Thymus (tissue), 11 donors: ENCODE results near the gene KLHDC1. TPM values are rescaled to one million over a fixed set of nuclear protein-coding genes. Genes with fewer than 3 reads are reported as not detected.
A peak's percentile ranks its signal among the peaks of the same experiment; 100 is the strongest.

Source experiments
- DNase-seq, 9 donors: peaks; one replicate each; pipeline ENCODE4 v3.0.0-alpha.2; 2013; ENCODE audit warnings: low spot score in 9 of 9, low read depth in 6 of 9, missing footprints in 1 of 9
- H3K27ac ChIP-seq, 2 donors: one replicate each; pipeline ENCODE4 v1.5.1; 2013; ENCODE audit warnings: control low read depth in 1 of 2, low read depth in 1 of 2, low read length in 1 of 2, mild to moderate bottlenecking in 1 of 2, moderate library complexity in 1 of 2
- H3K27me3 ChIP-seq, 2 donors: one replicate each; pipeline ENCODE4 v1.5.1; 2013; ENCODE audit warnings: low read length in 1 of 2; ENCODE audit not compliant: control insufficient read depth in 2 of 2, insufficient read depth in 1 of 2
- H3K36me3 ChIP-seq, 2 donors: one replicate each; pipeline ENCODE4 v1.5.1; 2013; ENCODE audit warnings: low read length in 1 of 2, mild to moderate bottlenecking in 1 of 2, moderate library complexity in 1 of 2; ENCODE audit not compliant: control insufficient read depth in 2 of 2, insufficient read depth in 2 of 2
- H3K4me1 ChIP-seq, 2 donors: one replicate each; pipeline ENCODE4 v1.5.1; 2013; ENCODE audit warnings: low read length in 2 of 2; ENCODE audit not compliant: control insufficient read depth in 2 of 2, insufficient read depth in 2 of 2
- H3K4me3 ChIP-seq, 2 donors: one replicate each; pipeline ENCODE4 v1.5.1; 2013; ENCODE audit warnings: low read length in 2 of 2, control low read depth in 1 of 2, mild to moderate bottlenecking in 1 of 2
- H3K9me3 ChIP-seq, 2 donors: one replicate each; pipeline ENCODE4 v1.5.1; 2013; ENCODE audit warnings: low read length in 1 of 2, mild to moderate bottlenecking in 1 of 2; ENCODE audit not compliant: control insufficient read depth in 2 of 2, insufficient read depth in 1 of 2
- WGBS: extraction: QIAGEN DNeasy Blood & Tissue Kit; methylation state at CpG from one replicate; pipeline ENCODE4 v1.1.7; 2013; 5-methylcytosine and 5-hydroxymethylcytosine counted together
- polyA plus RNA-seq: library from polyadenylated mRNA; stranded (reverse); fragments of 200-250 nt; gene quantifications from one replicate; pipeline ENCODE4 v1.2.3, GENCODE V29; 2013
- total RNA-seq: library from RNA; stranded (reverse); fragments of 120-200 nt; gene quantifications from one replicate; pipeline ENCODE4 v1.2.4, GENCODE V29; 2013
- donor health status: healthy.

KLHDC1 gene
- total and polyA plus RNA-seq, 2 donors = 3.9 to 7.6 TPM

DNA sequence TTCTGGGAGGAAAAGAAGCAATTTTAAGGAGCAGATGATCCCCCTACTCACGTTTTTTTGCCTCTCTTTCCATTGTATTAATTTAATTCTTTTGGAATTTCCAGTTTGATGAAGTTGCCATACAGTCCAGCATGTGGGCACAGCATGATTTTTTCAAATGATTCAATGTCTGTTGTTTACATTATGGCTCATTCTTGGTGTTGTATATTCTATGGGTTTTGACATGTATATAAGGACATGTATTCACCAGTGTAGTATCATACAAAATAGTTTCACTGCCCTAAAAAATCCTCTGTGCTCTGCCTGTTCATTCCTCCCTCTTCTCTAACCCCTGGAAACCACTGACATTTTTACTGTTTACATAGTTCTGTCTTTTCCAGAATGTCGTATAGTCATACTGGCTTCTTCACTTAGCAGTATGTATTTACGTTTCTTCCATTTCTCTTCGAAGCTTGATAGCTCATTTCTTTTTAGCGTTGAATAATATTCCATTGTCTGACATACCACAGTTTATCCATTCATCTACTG is 61.7 kb downstream of the KLHDC1 start:
- H3K9me3 ChIP-seq = no peaks in the 10 kb centered on the region
- WGBS = 99% methylated on average over 5 of the region's 5 CpGs
- no peaks in the 10 kb centered on the region for H3K36me3 ChIP-seq
- H3K4me3 ChIP-seq = no peak overlapping the region
- H3K27ac ChIP-seq = no peak overlapping the region
- no peaks in the 10 kb centered on the region for H3K27me3 ChIP-seq
- no peaks in the 10 kb centered on the region for H3K4me1 ChIP-seq
- DNase-seq = no peak

DNA sequence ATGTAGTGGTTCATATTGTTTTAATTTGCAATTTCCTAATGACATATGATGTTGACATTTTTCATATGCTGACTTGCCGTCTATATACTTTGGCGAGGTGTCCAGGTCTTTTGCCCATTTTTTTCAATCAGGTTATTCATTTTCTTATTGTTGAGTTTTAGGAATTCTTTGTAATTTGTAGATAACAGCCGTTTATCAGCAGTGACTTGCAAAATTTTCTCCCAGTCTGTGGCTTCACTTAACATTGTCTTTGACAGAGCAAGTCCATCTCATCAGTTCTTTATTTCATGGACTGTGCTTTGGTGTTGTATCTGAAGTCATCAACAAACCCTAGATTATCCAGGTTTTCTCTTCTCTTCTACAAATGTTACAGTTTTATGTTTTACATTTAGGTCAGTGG is 62.5 kb downstream of the KLHDC1 start:
- no peaks in the 10 kb centered on the region for H3K36me3 ChIP-seq
- no peaks in the 10 kb centered on the region for H3K9me3 ChIP-seq
- no peaks in the 10 kb centered on the region for H3K27me3 ChIP-seq
- no peaks in the 10 kb centered on the region for H3K4me1 ChIP-seq
- H3K4me3 ChIP-seq = no peak overlapping the region
- H3K27ac ChIP-seq = no peak overlapping the region
- no peak for DNase-seq
- 91% methylated on average over 3 of the region's 3 CpGs for WGBS

DNA sequence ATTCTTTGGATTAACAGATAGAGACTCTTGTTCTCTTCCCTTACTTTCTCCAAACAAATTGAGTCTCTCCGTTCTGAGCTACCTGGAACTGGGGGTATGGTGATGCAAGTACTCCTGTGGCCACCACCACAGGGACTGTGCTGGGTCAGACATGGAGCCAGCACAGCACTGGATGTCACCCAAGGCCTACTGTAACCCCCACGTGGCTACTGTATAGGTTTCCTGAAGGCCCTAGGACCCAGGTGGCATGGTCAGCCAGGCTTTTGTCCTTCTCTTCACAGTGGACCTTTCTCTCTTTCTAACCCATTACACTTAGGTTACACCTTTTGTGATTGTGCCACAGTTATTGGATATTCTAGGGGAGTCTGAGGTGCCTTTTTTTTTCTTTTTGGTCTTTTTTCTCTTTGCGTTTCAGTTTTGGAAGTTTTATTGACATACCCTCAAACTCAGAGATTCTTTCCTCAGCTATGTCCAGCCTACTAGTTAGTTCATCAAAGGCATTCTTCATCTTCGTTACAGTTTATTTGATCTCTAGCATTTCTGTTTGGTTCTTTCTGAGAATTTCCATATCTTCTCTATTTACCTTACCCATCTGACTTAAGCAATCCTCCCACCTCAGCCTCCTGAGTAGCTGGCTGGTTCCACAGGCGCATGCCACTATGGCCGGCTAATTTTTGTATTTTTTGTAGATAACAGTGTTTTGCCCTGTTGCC is 69.1 kb downstream of the KLHDC1 start:
- Histone ChIP-seq H3K27ac (no peak overlapping the region), H3K4me3 (no peak overlapping the region), H3K27me3 (no peaks in the 10 kb centered on the region), H3K9me3 (no peaks in the 10 kb centered on the region), H3K36me3 (no peaks in the 10 kb centered on the region), H3K4me1 (peaks cover 0 to 4% of the 10 kb centered on the region in 2 donors)
- DNase-seq = no peak
- 93% methylated on average over 6 of the region's 6 CpGs for WGBS

DNA sequence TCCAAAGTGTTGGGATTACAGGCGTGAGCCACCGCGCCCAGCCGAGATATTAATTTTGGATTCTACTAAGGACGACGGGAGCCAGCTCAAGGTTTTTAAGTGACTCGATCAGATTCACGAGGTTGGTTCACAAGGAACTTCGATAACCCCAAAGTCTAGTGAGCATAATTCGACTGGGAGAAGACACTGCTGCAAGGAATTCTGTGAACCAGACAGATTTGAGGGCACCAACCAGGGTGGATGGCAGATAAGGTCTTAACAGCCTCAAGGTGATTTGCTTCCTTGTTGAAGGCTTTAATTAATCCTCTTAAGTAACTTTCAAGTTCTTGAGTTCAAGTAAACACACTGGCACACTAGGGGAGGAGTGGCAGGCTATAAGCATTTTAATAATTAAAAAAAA is 73.9 kb downstream of the KLHDC1 start:
- 96% methylated on average over 10 of the region's 10 CpGs for WGBS
- H3K27ac ChIP-seq = peak overlapping the region; percentile 46 to 100
- H3K36me3 ChIP-seq = peaks cover 0 to 3% of the 10 kb centered on the region in 2 donors
- peak overlapping the region; percentile 78 to 99 for H3K4me3 ChIP-seq
- no peaks in the 10 kb centered on the region for H3K9me3 ChIP-seq
- peak in 5 of 9 donors; percentile 2 to 35 (median 6) for DNase-seq
- no peaks in the 10 kb centered on the region for H3K27me3 ChIP-seq
- H3K4me1 ChIP-seq = peaks cover 13 to 20% of the 10 kb centered on the region in 2 donors

DNA sequence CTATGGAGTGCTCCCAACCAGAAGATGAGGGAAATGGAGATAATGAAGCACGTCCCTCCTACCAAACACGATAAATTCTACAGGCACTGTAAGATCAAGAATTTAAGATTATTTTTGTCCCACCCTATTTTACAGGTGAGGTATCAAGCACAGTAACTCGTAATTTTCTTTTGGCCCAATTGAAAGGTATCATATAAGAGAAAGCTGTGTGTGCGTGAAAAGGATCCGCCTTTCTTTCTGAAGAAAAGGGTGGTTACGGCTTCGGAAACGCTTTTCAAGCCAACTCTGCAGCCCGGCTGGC is 74.3 kb downstream of the KLHDC1 start:
- H3K4me3 ChIP-seq = peak overlapping the region; percentile 78 to 99
- peak in 1 of 9 donors; percentile 8 for DNase-seq
- peaks cover 13 to 20% of the 10 kb centered on the region in 2 donors for H3K4me1 ChIP-seq
- no peaks in the 10 kb centered on the region for H3K9me3 ChIP-seq
- H3K36me3 ChIP-seq = peaks cover 0 to 4% of the 10 kb centered on the region in 2 donors
- no peaks in the 10 kb centered on the region for H3K27me3 ChIP-seq
- WGBS = under 1% methylated on average over 9 of the region's 9 CpGs
- H3K27ac ChIP-seq = peak overlapping the region; percentile 100

DNA sequence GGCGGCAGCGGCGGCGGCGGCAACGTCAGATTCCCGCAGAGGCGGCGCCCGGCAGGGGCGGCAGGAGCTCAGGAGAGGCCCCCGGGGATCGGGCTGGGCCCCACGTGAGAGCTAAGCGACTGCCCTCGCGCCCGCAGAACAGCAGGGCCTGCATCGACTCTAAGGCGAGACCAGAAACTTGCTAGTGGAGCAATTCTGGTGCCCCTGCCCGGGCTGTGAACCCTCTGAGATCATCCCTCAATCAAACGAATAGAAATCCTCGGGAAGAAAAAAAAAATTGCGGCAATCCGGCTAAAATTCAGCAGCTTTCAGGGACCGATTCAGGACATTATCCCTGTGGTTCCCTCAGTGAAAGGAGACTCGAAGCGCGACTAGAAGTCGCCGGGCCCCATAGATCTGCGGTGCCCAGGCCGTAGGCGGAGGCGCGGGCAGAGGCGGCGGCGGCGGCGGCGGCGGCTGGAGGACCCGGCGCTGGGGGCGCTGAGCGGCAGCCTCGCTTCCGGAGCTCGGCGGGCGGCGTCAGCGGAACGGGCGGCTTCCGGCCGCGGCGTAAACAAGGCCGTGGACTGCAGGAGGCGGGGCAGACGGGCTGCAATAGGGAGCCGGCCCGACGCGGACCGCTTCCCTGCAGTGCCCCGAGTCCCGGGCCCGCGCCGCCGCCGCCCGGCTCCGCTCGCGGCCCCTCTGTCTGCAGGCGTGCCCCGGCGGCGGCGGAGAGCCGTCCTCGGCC is 74.8 kb downstream of the KLHDC1 start, which contains the start of gene KLHDC2:
TSS of gene KLHDC2 (plus strand) at position 583 of the 730 bp plus-strand sequence. CDS start 316 bp downstream, outside the sequence.
- Histone ChIP-seq H3K4me3 (peak within 1 kb of the TSS; percentile 94 to 99), H3K36me3 (peaks cover 3 to 7% of the 10 kb centered on the region in 2 donors), H3K4me1 (peaks cover 13 to 20% of the 10 kb centered on the region in 2 donors), H3K9me3 (no peaks in the 10 kb centered on the region), H3K27me3 (no peaks in the 10 kb centered on the region), H3K27ac (peak within 1 kb of the TSS; percentile 100)
- DNase-seq = peak; percentile 61 to 92 (median 79)
- WGBS = under 1% methylated on average over 86 of the region's 86 CpGs

DNA sequence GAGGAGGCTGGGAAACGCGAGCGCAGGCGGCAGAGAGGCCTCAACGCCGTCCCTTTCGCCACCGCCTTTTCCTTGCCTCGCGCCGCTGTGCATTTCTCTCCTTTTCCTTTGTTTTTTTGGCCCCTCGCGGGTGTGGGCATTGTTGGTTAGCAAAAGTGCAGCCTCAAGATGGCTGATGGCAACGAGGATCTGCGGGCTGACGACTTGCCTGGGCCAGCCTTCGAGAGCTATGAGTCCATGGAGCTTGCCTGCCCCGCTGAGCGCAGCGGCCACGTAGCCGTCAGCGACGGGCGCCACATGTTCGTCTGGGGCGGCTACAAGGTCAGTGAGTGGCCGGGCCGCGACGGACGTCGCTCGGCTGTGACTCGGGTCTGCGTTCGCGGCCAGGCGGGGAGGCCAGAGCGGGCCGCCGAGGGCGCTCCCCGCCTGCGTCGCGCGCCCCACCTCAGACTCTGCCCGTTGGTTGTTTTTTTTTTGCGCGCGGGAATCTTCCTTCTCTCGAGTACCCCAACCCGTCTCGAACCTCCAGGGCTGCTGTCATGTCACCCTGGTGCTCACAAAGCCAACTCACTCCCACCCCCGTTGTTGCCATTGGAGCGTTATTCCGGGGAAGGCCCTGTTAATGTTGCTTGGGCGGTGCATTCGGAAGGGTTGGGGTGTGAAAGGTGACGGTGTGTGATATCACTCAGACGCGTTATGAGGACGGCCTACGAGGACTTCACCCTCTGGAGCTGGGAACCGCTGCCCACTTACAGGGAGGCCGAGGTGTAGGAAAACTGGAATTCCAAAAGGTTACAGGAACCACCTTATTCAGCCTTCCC is 75.6 kb downstream of the KLHDC1 start:
- Histone ChIP-seq H3K27ac (peak overlapping the region; percentile 94 to 98), H3K4me3 (peak overlapping the region; percentile 94 to 99), H3K9me3 (no peaks in the 10 kb centered on the region), H3K4me1 (peaks cover 13 to 20% of the 10 kb centered on the region in 2 donors), H3K27me3 (no peaks in the 10 kb centered on the region), H3K36me3 (peaks cover 3 to 7% of the 10 kb centered on the region in 2 donors)
- DNase-seq = peak; percentile 32 to 74 (median 45)
- WGBS = under 1% methylated on average over 67 of the region's 67 CpGs

DNA sequence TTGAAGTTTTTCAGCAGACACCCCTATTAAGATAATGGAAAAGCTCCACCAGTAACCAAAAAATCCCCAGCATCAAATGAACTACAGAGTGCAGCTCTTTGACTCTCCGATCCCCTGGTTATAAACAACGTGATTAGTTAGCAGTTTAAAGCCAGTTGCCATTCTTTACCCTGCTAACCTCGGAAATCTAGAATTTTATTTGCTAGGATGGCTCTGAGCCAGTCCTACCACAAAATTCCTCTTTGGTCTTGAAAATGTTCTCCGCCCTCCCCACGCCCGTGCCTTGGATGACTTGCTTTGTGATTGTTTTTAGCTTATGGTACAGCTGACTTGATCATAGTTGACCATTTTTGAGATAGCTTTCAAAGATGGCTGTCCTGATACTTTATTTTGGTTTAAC is 76.3 kb downstream of the KLHDC1 start:
- H3K36me3 ChIP-seq = peaks cover 3 to 11% of the 10 kb centered on the region in 2 donors
- DNase-seq = peak in 1 of 9 donors; percentile 5
- H3K4me3 ChIP-seq = peak overlapping the region; percentile 94 to 99
- H3K27ac ChIP-seq = peak overlapping the region; percentile 94 to 98
- H3K27me3 ChIP-seq = no peaks in the 10 kb centered on the region
- H3K9me3 ChIP-seq = no peaks in the 10 kb centered on the region
- 41% methylated on average over 6 of the region's 6 CpGs for WGBS
- peaks cover 13 to 20% of the 10 kb centered on the region in 2 donors for H3K4me1 ChIP-seq
